ENCODE results near the gene EMILIN2. TPM values are rescaled to one million over a fixed set of nuclear protein-coding genes. Genes with fewer than 3 reads are reported as not detected.

EMILIN2 gene
- total and polyA plus RNA-seq, 9 of the 15 experiments (the other 6 are each of a cell fraction or from before 2014, with no cell fraction given), result 0.01 to 0.40 (median 0.19) TPM

DNA sequence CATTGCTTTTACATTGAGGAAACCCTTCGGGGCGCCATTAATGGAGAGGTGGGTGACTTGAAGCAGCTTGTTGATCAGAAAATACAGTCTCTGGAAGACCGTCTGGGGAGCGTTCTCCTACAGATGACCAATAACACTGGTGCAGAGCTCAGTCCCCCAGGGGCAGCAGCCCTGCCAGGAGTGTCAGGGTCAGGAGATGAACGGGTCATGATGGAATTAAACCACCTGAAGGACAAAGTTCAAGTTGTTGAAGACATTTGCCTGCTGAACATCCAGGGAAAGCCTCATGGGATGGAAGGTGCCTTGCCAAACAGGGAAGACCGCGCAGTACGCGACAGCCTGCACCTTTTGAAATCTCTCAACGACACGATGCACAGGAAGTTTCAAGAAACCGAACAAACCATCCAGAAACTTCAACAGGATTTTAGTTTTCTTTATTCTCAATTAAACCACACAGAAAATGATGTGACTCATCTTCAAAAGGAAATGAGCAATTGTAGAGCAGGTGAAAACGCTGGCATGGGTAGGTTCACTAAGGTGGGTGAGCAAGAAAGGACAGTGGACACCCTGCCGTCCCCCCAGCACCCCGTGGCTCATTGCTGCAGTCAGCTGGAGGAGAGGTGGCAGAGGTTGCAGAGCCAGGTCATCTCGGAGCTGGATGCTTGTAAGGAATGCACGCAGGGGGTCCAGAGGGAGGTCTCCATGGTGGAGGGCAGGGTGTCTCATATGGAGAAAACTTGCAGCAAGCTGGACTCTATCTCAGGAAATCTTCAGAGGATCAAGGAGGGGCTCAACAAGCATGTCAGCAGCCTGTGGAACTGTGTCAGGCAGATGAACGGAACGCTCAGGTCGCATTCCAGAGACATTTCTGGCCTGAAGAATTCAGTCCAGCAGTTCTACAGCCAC lies 45.0 kb downstream of the EMILIN2 start:
- no peak overlapping the region for H3K4me3 ChIP-seq
- in situ Hi-C loops (cut with MboI), result no loop called here
- no peak overlapping the region for H3K27ac ChIP-seq (ENCODE audit: extremely low read depth, low read depth, low read length)
- POLR2A ChIA-PET, result interaction anchor here (0.5 to 1.2 kb wide), 3 partner anchors 22 to 211 kb away, joined by 3 to 5 read pairs (median 3); no protein-coding TSS in a partner anchor
- peaks cover 8% of the 10 kb centered on the region; the same call in 1 of the 2 replicates for H4K20me1 ChIP-seq (replicated peaks; ENCODE audit: control insufficient read depth, insufficient read depth, low read length)
- H3K27me3 ChIP-seq (ENCODE audit: control insufficient read depth in 2 of 2, insufficient read depth in 2 of 2, low read length in 2 of 2), result peaks cover 9 to 23% of the 10 kb centered on the region in 2 experiments; a peak in 3 of 5 replicates
- H3K79me2 ChIP-seq (ENCODE audit: control insufficient read depth, insufficient read depth, low read length), result no peaks in the 10 kb centered on the region
- DNase-seq (ENCODE audit: extremely low read depth in 1 of 4, low spot score in 3 of 4) (no peak), ATAC-seq (no peak; the same call in 2 of the 3 replicates), FAIRE-seq (no peak)
- H2AFZ ChIP-seq (ENCODE audit: low read depth, low read length), result no peak overlapping the region
- no peak overlapping the region for H3K9ac ChIP-seq (ENCODE audit: insufficient read depth in 1 of 2, low read depth in 2 of 2, low read length in 2 of 2)
- intact Hi-C loops (cut with micrococcal nuclease), result no loop called here
- WGBS (ENCODE audit: insufficient coverage, low coverage, missing lambda C conversion rate), result 20% methylated on average over 18 of the region's 20 CpGs
- no TSS peak for BruUV-seq (replicated peaks)
- H3K4me2 ChIP-seq (ENCODE audit: insufficient read depth, low read length), result no peak overlapping the region; the same call in 1 of the 2 replicates
- no peaks in the 10 kb centered on the region for H3K36me3 ChIP-seq (ENCODE audit: control insufficient read depth, insufficient read depth, low read length)
- no peaks in the 10 kb centered on the region for H3K9me1 ChIP-seq (ENCODE audit: control insufficient read depth, insufficient read depth, low read length)
- peaks cover 20 to 29% of the 10 kb centered on the region in 2 experiments; a peak in 4 of 5 replicates for H3K4me1 ChIP-seq (replicated peaks in 1 of 2; ENCODE audit: control insufficient read depth in 2 of 2, insufficient read depth in 2 of 2, low read length in 2 of 2)
- peaks cover under 1% of the 10 kb centered on the region for H3K9me3 ChIP-seq (replicated peaks; ENCODE audit: control insufficient read depth, insufficient read depth, low read depth, low read length)
- CTCF ChIA-PET (ENCODE audit: low intra/inter-chr PET ratio), result no interaction called here
- no peak for TF ChIP-seq OTX1 (CRISPR knock-in tag; IDR thresholded peaks at IDR 0.05)
- no peak for TF ChIP-seq TRIM28 (IDR thresholded peaks at IDR 0.05)
- TF ChIP-seq, protein P1, sequence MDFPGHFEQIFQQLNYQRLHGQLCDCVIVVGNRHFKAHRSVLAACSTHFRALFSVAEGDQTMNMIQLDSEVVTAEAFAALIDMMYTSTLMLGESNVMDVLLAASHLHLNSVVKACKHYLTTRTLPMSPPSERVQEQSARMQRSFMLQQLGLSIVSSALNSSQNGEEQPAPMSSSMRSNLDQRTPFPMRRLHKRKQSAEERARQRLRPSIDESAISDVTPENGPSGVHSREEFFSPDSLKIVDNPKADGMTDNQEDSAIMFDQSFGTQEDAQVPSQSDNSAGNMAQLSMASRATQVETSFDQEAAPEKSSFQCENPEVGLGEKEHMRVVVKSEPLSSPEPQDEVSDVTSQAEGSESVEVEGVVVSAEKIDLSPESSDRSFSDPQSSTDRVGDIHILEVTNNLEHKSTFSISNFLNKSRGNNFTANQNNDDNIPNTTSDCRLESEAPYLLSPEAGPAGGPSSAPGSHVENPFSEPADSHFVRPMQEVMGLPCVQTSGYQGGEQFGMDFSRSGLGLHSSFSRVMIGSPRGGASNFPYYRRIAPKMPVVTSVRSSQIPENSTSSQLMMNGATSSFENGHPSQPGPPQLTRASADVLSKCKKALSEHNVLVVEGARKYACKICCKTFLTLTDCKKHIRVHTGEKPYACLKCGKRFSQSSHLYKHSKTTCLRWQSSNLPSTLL (IDR thresholded peaks at IDR 0.05), result no peak
- TF ChIP-seq, protein P2, sequence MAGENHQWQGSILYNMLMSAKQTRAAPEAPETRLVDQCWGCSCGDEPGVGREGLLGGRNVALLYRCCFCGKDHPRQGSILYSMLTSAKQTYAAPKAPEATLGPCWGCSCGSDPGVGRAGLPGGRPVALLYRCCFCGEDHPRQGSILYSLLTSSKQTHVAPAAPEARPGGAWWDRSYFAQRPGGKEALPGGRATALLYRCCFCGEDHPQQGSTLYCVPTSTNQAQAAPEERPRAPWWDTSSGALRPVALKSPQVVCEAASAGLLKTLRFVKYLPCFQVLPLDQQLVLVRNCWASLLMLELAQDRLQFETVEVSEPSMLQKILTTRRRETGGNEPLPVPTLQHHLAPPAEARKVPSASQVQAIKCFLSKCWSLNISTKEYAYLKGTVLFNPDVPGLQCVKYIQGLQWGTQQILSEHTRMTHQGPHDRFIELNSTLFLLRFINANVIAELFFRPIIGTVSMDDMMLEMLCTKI (IDR thresholded peaks at IDR 0.05; ENCODE audit: partially characterized antibody), result no peak
- TF ChIP-seq MAFK (IDR thresholded peaks at IDR 0.05; ENCODE audit: low read length), result no peak
- no peak for TF ChIP-seq PCBP2 (IDR thresholded peaks at IDR 0.05; ENCODE audit: low read depth, low read length, poor library complexity, severe bottlenecking)
- no peak for TF ChIP-seq CCAR2 (IDR thresholded peaks at IDR 0.05; ENCODE audit: low read depth, low read length)
- TF ChIP-seq ZNF384 (IDR thresholded peaks at IDR 0.05; ENCODE audit: low read depth, low read length), result no peak
- TF ChIP-seq TSC22D4 (tag; IDR thresholded peaks at IDR 0.05), result no peak
- no peak for TF ChIP-seq ZNF445 (CRISPR knock-in tag; IDR thresholded peaks at IDR 0.05; ENCODE audit: low read depth)
- no peak for TF ChIP-seq KLF1 (tag; IDR thresholded peaks at IDR 0.05)
